IMR-90 (cell line): Measurements from ENCODE around the gene VSIG10L2. TPM values are rescaled to one million over a fixed set of nuclear protein-coding genes. Genes with fewer than 3 reads are reported as not detected.

Experiments
- ATAC-seq: fragments of 200-7000 bp; cut with Tn5 transposase; 2 replicates; pipeline ENCODE4 v1.9.1; 2020; ENCODE audit warnings: low read depth, mild to moderate bottlenecking, moderate library complexity
- BruUV-seq: library from RNA; stranded (reverse); fragments of 400-500 nt; replicated peaks from 2 replicates; lab custom pipeline; 2021; lab: Mats Ljungman, UMichigan
- CTCF ChIA-PET: fragments of 300-600 bp; formaldehyde crosslinking; extraction: SDS; loops from one replicate; lab custom pipeline; 2021; ENCODE audit warnings: antibody characterized with exemption; lab: Yijun Ruan, JAX
- POLR2A ChIA-PET: fragments of 300-600 bp; sonication (Branson Sonifier 250); formaldehyde crosslinking; loops from one replicate; lab custom pipeline; 2022; ENCODE audit warnings: antibody characterized with exemption; ENCODE audit not compliant: unreplicated experiment; lab: Charles Lee
- DNase-seq: peaks from one replicate; pipeline ENCODE4 v3.0.0; 2013
- H2AFZ ChIP-seq: replicated peaks from 2 replicates; pipeline ENCODE3; 2013; ENCODE audit warnings: low read length, mild to moderate bottlenecking; ENCODE audit not compliant: poor library complexity
- H2AK5ac ChIP-seq: 2 replicates; pipeline ENCODE4 v1.6.1; 2013; ENCODE audit warnings: low read depth, low read length, inconsistent platforms
- H2AK9ac ChIP-seq: replicated peaks from 2 replicates; pipeline ENCODE3; 2013; ENCODE audit warnings: mild to moderate bottlenecking, low read depth, low read length, moderate library complexity; ENCODE audit not compliant: poor library complexity
- H2BK120ac ChIP-seq: 2 replicates; pipeline ENCODE4 v1.6.1; 2013; ENCODE audit warnings: low read depth, low read length, inconsistent platforms
- H2BK15ac ChIP-seq: 3 replicates; pipeline ENCODE4 v1.6.1; 2013; ENCODE audit warnings: low read depth, low read length, inconsistent platforms
- H2BK20ac ChIP-seq: 2 replicates; pipeline ENCODE4 v1.6.1; 2013; ENCODE audit warnings: low read depth, mild to moderate bottlenecking, inconsistent platforms, low read length, moderate library complexity
- H2BK5ac ChIP-seq: 2 replicates; pipeline ENCODE4 v1.6.1; 2013; ENCODE audit warnings: mild to moderate bottlenecking, low read depth, low read length, inconsistent platforms; ENCODE audit not compliant: poor library complexity, severe bottlenecking
- H3K14ac ChIP-seq: replicated peaks from 2 replicates; pipeline ENCODE4 v1.6.1; 2013; ENCODE audit warnings: low read depth, low read length, inconsistent platforms
- H3K18ac ChIP-seq: 2 replicates; pipeline ENCODE4 v1.6.1; 2013; ENCODE audit warnings: low read depth, low read length, control low read depth
- H3K23ac ChIP-seq: 2 replicates; pipeline ENCODE4 v1.6.1; 2013; ENCODE audit warnings: low read depth, low read length, inconsistent platforms
- H3K27ac ChIP-seq: 2 replicates; pipeline ENCODE4 v1.5.1; 2013; ENCODE audit warnings: mild to moderate bottlenecking, control low read depth, low read length; ENCODE audit not compliant: insufficient read depth
- H3K27me3 ChIP-seq: 2 replicates; pipeline ENCODE4 v1.6.1; 2013; ENCODE audit warnings: low read length; ENCODE audit not compliant: control insufficient read depth, insufficient read depth
- H3K36me3 ChIP-seq: 2 replicates; pipeline ENCODE4 v1.6.1; 2013; ENCODE audit warnings: low read length, mixed read lengths; ENCODE audit not compliant: control insufficient read depth, insufficient read depth
- H3K4ac ChIP-seq: 2 replicates; pipeline ENCODE4 v1.6.1; 2013; ENCODE audit warnings: low read depth, low read length, inconsistent platforms
- H3K4me1 ChIP-seq: 2 replicates; pipeline ENCODE4 v1.6.1; 2013; ENCODE audit warnings: low read length, mixed read lengths; ENCODE audit not compliant: control insufficient read depth, insufficient read depth
- H3K4me2 ChIP-seq: 2 replicates; pipeline ENCODE4 v1.6.1; 2013; ENCODE audit warnings: low read depth, mild to moderate bottlenecking, control low read depth, low read length, moderate library complexity
- H3K4me3 ChIP-seq: 2 replicates; pipeline ENCODE4 v1.5.1; 2013; ENCODE audit warnings: low read depth, mild to moderate bottlenecking, control low read depth, low read length, moderate library complexity; ENCODE audit not compliant: insufficient read depth
- H3K56ac ChIP-seq: 2 replicates; pipeline ENCODE4 v1.6.1; 2013; ENCODE audit warnings: low read length, inconsistent platforms; ENCODE audit not compliant: insufficient read depth; ENCODE audit errors: extremely low read depth
- H3K79me1 ChIP-seq, 2 experiments: 2 replicates each; pipeline ENCODE4 v1.6.1; 2013; ENCODE audit warnings: low read length in 2 of 2, inconsistent platforms in 1 of 2, low read depth in 1 of 2
- H3K9ac ChIP-seq: 2 replicates; pipeline ENCODE4 v1.6.1; 2013; ENCODE audit warnings: low read depth, low read length, control low read depth
- H3K9me1 ChIP-seq: 2 replicates; pipeline ENCODE4 v1.6.1; 2013; ENCODE audit warnings: low read length, inconsistent platforms; ENCODE audit not compliant: insufficient read depth
- H3K9me3 ChIP-seq: 2 replicates; pipeline ENCODE4 v1.6.1; 2013; ENCODE audit warnings: low read length; ENCODE audit not compliant: control insufficient read depth, insufficient read depth
- H4K20me1 ChIP-seq: 2 replicates; pipeline ENCODE4 v1.6.1; 2013; ENCODE audit warnings: low read length, inconsistent platforms; ENCODE audit not compliant: insufficient read depth
- H4K5ac ChIP-seq: 2 replicates; pipeline ENCODE4 v1.6.1; 2013; ENCODE audit warnings: mild to moderate bottlenecking, low read depth, low read length, control low read depth
- H4K8ac ChIP-seq, 2 experiments: 2 replicates each; pipeline ENCODE4 v1.6.1; 2013; ENCODE audit warnings: low read depth in 2 of 2, low read length in 2 of 2, control low read depth in 1 of 2, inconsistent platforms in 1 of 2
- H4K91ac ChIP-seq: 2 replicates; pipeline ENCODE4 v1.6.1; 2013; ENCODE audit warnings: low read depth, low read length, inconsistent platforms; ENCODE audit not compliant: insufficient read depth
- CEBPB ChIP-seq: IDR thresholded peaks from 2 replicates; pipeline ENCODE4 v1.6.1; 2012; ENCODE audit warnings: low read depth, low read length, improper control_type of control experiment
- CTCF ChIP-seq: conservative IDR thresholded peaks from 2 replicates; pipeline ENCODE4 v1.5.1; 2012; ENCODE audit warnings: mild to moderate bottlenecking, low read depth, low read length, improper control_type of control experiment
- ELK1 ChIP-seq: fragments of 150-350 bp; IDR thresholded peaks from 2 replicates; pipeline ENCODE4 v1.6.1; 2016; ENCODE audit warnings: low read depth, mild to moderate bottlenecking, low read length, moderate library complexity, borderline replicate concordance
- MAFK ChIP-seq: IDR thresholded peaks from 2 replicates; pipeline ENCODE4 v1.6.1; 2012; ENCODE audit warnings: low read depth, low read length, improper control_type of control experiment
- MAZ ChIP-seq: IDR thresholded peaks from 2 replicates; pipeline ENCODE4 v1.6.1; 2012; ENCODE audit warnings: low read depth, mild to moderate bottlenecking, low read length, improper control_type of control experiment, moderate library complexity, borderline replicate concordance
- MXI1 ChIP-seq: IDR thresholded peaks from 2 replicates; pipeline ENCODE4 v1.6.1; 2012; ENCODE audit warnings: low read depth, mild to moderate bottlenecking, low read length, moderate library complexity, borderline replicate concordance
- POLR2A ChIP-seq: IDR thresholded peaks from 2 replicates; pipeline ENCODE4 v1.6.1; 2012; ENCODE audit warnings: mild to moderate bottlenecking, low read depth, low read length
- RCOR1 ChIP-seq: IDR thresholded peaks from 2 replicates; pipeline ENCODE4 v1.6.1; 2012; ENCODE audit warnings: mild to moderate bottlenecking, low read length, improper control_type of control experiment; ENCODE audit not compliant: insufficient replicate concordance
- USF2 ChIP-seq: fragments of 150-350 bp; IDR thresholded peaks from 2 replicates; pipeline ENCODE4 v1.6.1; 2017; ENCODE audit warnings: mild to moderate bottlenecking, antibody characterized with exemption, low read length, low read depth
- dilution Hi-C: fragments of 300-500 bp; cut with HindIII; formaldehyde crosslinking; loops from one replicate; pipeline ENCODE4 v1.14.3; 2018; ENCODE audit warnings: low sequenced_read_pairs; ENCODE audit not compliant: unreplicated experiment
- in situ Hi-C: fragments of 300-500 bp; cut with MboI; formaldehyde crosslinking; loops from 3 replicates; pipeline ENCODE4 v1.14.3; 2019; ENCODE audit warnings: low sequenced_read_pairs, inconsistent platforms, mixed read lengths
- intact Hi-C: fragments of 100-400 bp; cut with micrococcal nuclease; formaldehyde crosslinking; loops from 2 replicates; pipeline ENCODE4 v1.10.0; 2022
- polyA plus RNA-seq, 3 experiments: library from polyadenylated mRNA; depleted of rRNA; stranded (reverse); fragments of >200 nt; gene quantifications; 2 replicates each; pipeline ENCODE4 v1.2.3, GENCODE V29; 2012; ENCODE audit warnings: low replicate concordance in 1 of 3
- total RNA-seq: library from RNA; depleted of rRNA; stranded (reverse); fragments of >200 nt; gene quantifications from 2 replicates; pipeline ENCODE4 v1.2.3, GENCODE V29; 2012

The VSIG10L2 gene
- total and polyA plus RNA-seq, 2 of the 4 experiments (the other 2 are of a cell fraction), result under 0.01 TPM; not detected in 1

- Histone ChIP-seq H2AK5ac (no peak overlapping the region), H3K9ac (no peak overlapping the region), H2BK5ac (no peak overlapping the region), H4K20me1 (no peaks in the 10 kb centered on the region), H3K14ac (no peak overlapping the region), H4K91ac (no peak overlapping the region), H2BK15ac (no peak overlapping the region), H3K4me3 (no peak overlapping the region), H3K56ac (no peak overlapping the region), H2AFZ (no peak overlapping the region), H3K27me3 (peaks cover 3% of the 10 kb centered on the region; the same call in 1 of the 2 replicates), H4K8ac (no peak overlapping the region), H3K4ac (no peak overlapping the region), H3K23ac (no peak overlapping the region), H2BK20ac (no peak overlapping the region), H3K79me1 (no peaks in the 10 kb centered on the region), H3K4me1 (no peaks in the 10 kb centered on the region), H4K5ac (no peak overlapping the region), H3K4me2 (no peak overlapping the region), H3K27ac (no peak overlapping the region), H3K9me3 (no peaks in the 10 kb centered on the region), H3K36me3 (no peaks in the 10 kb centered on the region), H2AK9ac (no peak overlapping the region), H3K9me1 (no peaks in the 10 kb centered on the region), H2BK120ac (no peak overlapping the region), H3K18ac (no peak overlapping the region)
- ChIA-PET CTCF (interaction anchor here (0.6 kb wide), 1 partner anchor 51 kb away, joined by 3 read pairs; no protein-coding TSS in a partner anchor), POLR2A (no interaction called here)
- no peak for ATAC-seq
- in situ Hi-C loops, result no loop called here
- dilution Hi-C loops, result no loop called here
- TF ChIP-seq MAZ (no peak), ELK1 (no peak), MXI1 (no peak), USF2 (no peak), POLR2A (no peak), CTCF (no peak), MAFK (no peak), CEBPB (no peak), RCOR1 (no peak)
- no peak for DNase-seq
- intact Hi-C loops, result no loop called here
- BruUV-seq, result no TSS peak
These were observed 30.3 kb downstream of the VSIG10L2 start for GRCh38 chr11:125976156-125976555.
